SK-N-SH treated with all-trans-retinoic acid at 6 μM for 48 hours (cell line): ENCODE measurements around the gene MMP15.

Experiments used
- ATAC-seq: fragments of 200-7000 bp; cut with Tn5 transposase; 3 replicates; pipeline ENCODE4 v1.9.1; 2020; ENCODE audit warnings: mild to moderate bottlenecking, moderate library complexity
- ARNTL ChIP-seq: fragments of 450-650 bp; formaldehyde crosslinking; IDR thresholded peaks from 2 replicates; pipeline ENCODE4 v1.5.0; 2020; ENCODE audit warnings: low read depth, mild to moderate bottlenecking, moderate library complexity, borderline replicate concordance
- BACH2 ChIP-seq: fragments of 250-450 bp; sonication (Bioruptor Pico); IDR thresholded peaks from 2 replicates; pipeline ENCODE4 v1.9.0; 2021; ENCODE audit warnings: mild to moderate bottlenecking, borderline replicate concordance
- CSDC2 ChIP-seq: fragments of 250-450 bp; sonication (Bioruptor Pico); IDR thresholded peaks from 2 replicates; pipeline ENCODE4 v1.5.0; 2020; ENCODE audit warnings: mild to moderate bottlenecking, moderate library complexity
- ESRRG ChIP-seq: fragments of 250-450 bp; sonication (Bioruptor Pico); IDR thresholded peaks from 2 replicates; pipeline ENCODE4 v1.6.1; 2021; ENCODE audit warnings: mild to moderate bottlenecking
- GLIS3 ChIP-seq: fragments of 250-450 bp; sonication (Bioruptor Pico); IDR thresholded peaks from 2 replicates; pipeline ENCODE4 v1.5.0; 2020; ENCODE audit warnings: mild to moderate bottlenecking, moderate library complexity
- ISL1 ChIP-seq: fragments of 250-450 bp; sonication (Bioruptor Pico); IDR thresholded peaks from 2 replicates; pipeline ENCODE4 v2.1.2; 2022; ENCODE audit warnings: mild to moderate bottlenecking, moderate library complexity
- PPARA ChIP-seq: fragments of 250-450 bp; sonication (Bioruptor Pico); IDR thresholded peaks from 2 replicates; pipeline ENCODE4 v1.5.0; 2020; ENCODE audit warnings: mild to moderate bottlenecking, borderline replicate concordance
- TCF4 ChIP-seq: fragments of 250-450 bp; sonication (Bioruptor Pico); IDR thresholded peaks from 2 replicates; pipeline ENCODE4 v1.8.0; 2021; ENCODE audit warnings: mild to moderate bottlenecking, moderate library complexity, borderline replicate concordance
- TOX ChIP-seq: fragments of 250-450 bp; sonication (Bioruptor Pico); IDR thresholded peaks from 2 replicates; pipeline ENCODE4 v1.8.0; 2021; ENCODE audit warnings: mild to moderate bottlenecking, moderate library complexity, borderline replicate concordance
- ZFP3 ChIP-seq: fragments of 250-450 bp; sonication (Bioruptor Pico); IDR thresholded peaks from 2 replicates; pipeline ENCODE4 v1.5.0; 2020; ENCODE audit warnings: mild to moderate bottlenecking, moderate library complexity
- ZNF565 ChIP-seq: fragments of 450-650 bp; formaldehyde crosslinking; conservative IDR thresholded peaks from 2 replicates; pipeline ENCODE4 v1.5.0; 2020; ENCODE audit warnings: low read depth, mild to moderate bottlenecking, moderate library complexity
- ZNF70 ChIP-seq: fragments of 450-650 bp; formaldehyde crosslinking; IDR thresholded peaks from 2 replicates; pipeline ENCODE4 v1.5.0; 2020; ENCODE audit warnings: mild to moderate bottlenecking, moderate library complexity
- TF ChIP-seq, protein P1 (sequence below): fragments of 250-450 bp; sonication (Bioruptor Pico); IDR thresholded peaks from 2 replicates; pipeline ENCODE4 v1.5.1; 2020; ENCODE audit warnings: low read depth, mild to moderate bottlenecking, moderate library complexity
- TF ChIP-seq, protein P2 (sequence below): fragments of 250-450 bp; sonication (Bioruptor Pico); IDR thresholded peaks from 2 replicates; pipeline ENCODE4 v1.5.0; 2020; ENCODE audit warnings: mild to moderate bottlenecking, moderate library complexity
- TF ChIP-seq, protein P3 (sequence below): fragments of 250-450 bp; sonication (Bioruptor Pico); IDR thresholded peaks from 2 replicates; pipeline ENCODE4 v1.8.0; 2020; ENCODE audit warnings: mild to moderate bottlenecking, moderate library complexity, borderline replicate concordance

Gene MMP15

DNA sequence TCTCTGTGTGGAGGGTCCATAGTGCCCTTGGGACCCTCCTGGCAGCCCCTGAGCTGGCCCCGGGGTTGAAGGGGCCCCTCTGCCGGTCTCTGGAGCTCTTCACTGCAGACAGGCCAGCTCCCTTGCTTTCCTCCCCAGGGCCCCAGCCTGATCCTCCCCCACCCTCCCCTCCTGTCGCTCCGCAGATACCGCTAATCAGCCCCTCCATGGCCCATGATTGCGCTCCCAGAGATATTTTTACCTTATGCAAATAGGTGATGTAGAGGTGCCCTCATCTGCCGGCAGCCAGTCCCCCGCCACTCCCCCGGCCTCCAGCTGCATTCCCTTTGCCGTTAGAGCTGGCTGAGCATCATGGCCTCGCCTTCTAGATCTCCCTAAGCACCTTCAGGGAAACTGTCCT is 9.2 kb downstream of the MMP15 start (continued):
- TF ChIP-seq, protein P1, sequence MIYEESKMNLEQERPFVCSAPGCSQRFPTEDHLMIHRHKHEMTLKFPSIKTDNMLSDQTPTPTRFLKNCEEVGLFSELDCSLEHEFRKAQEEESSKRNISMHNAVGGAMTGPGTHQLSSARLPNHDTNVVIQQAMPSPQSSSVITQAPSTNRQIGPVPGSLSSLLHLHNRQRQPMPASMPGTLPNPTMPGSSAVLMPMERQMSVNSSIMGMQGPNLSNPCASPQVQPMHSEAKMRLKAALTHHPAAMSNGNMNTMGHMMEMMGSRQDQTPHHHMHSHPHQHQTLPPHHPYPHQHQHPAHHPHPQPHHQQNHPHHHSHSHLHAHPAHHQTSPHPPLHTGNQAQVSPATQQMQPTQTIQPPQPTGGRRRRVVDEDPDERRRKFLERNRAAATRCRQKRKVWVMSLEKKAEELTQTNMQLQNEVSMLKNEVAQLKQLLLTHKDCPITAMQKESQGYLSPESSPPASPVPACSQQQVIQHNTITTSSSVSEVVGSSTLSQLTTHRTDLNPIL (CRISPR knock-in tag), result no peak

- TF ChIP-seq ESRRG (CRISPR knock-in tag), result no peak
- TF ChIP-seq, protein P2, sequence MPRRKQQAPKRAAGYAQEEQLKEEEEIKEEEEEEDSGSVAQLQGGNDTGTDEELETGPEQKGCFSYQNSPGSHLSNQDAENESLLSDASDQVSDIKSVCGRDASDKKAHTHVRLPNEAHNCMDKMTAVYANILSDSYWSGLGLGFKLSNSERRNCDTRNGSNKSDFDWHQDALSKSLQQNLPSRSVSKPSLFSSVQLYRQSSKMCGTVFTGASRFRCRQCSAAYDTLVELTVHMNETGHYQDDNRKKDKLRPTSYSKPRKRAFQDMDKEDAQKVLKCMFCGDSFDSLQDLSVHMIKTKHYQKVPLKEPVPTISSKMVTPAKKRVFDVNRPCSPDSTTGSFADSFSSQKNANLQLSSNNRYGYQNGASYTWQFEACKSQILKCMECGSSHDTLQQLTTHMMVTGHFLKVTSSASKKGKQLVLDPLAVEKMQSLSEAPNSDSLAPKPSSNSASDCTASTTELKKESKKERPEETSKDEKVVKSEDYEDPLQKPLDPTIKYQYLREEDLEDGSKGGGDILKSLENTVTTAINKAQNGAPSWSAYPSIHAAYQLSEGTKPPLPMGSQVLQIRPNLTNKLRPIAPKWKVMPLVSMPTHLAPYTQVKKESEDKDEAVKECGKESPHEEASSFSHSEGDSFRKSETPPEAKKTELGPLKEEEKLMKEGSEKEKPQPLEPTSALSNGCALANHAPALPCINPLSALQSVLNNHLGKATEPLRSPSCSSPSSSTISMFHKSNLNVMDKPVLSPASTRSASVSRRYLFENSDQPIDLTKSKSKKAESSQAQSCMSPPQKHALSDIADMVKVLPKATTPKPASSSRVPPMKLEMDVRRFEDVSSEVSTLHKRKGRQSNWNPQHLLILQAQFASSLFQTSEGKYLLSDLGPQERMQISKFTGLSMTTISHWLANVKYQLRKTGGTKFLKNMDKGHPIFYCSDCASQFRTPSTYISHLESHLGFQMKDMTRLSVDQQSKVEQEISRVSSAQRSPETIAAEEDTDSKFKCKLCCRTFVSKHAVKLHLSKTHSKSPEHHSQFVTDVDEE (CRISPR knock-in tag), result no peak
- no peak for TF ChIP-seq TOX (CRISPR knock-in tag)
- TF ChIP-seq ZFP3 (CRISPR knock-in tag), result no peak
- TF ChIP-seq ARNTL, result no peak
- TF ChIP-seq, all 23 proteins: peak for 0
- ATAC-seq, result no peak
These were observed 10.0 kb downstream of the MMP15 start for GRCh38 chr16:58035356-58036170.

DNA sequence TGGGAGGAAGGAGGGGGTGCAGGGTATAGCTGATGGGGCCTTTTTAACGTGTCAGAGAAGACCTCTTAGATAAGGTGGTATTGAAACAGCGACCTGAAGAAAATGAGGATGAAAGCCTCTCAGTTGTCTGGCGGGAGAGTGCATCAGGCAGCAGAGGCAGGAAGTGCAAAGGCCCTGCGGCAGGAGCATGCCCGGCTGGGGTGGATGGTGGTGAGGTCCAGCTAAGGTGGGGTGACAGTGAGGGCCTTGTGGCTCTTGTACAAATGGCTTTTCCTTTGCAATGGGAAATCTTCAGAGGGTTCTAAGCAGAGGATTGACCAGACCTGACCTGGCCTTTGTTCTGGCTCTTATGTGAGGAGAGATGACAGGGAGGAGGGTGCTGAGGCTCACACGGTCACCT is 11.4 kb downstream of the MMP15 start:
- no peak for TF ChIP-seq CSDC2 (CRISPR knock-in tag)
- TF ChIP-seq, protein P3, sequence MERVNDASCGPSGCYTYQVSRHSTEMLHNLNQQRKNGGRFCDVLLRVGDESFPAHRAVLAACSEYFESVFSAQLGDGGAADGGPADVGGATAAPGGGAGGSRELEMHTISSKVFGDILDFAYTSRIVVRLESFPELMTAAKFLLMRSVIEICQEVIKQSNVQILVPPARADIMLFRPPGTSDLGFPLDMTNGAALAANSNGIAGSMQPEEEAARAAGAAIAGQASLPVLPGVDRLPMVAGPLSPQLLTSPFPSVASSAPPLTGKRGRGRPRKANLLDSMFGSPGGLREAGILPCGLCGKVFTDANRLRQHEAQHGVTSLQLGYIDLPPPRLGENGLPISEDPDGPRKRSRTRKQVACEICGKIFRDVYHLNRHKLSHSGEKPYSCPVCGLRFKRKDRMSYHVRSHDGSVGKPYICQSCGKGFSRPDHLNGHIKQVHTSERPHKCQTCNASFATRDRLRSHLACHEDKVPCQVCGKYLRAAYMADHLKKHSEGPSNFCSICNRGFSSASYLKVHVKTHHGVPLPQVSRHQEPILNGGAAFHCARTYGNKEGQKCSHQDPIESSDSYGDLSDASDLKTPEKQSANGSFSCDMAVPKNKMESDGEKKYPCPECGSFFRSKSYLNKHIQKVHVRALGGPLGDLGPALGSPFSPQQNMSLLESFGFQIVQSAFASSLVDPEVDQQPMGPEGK (CRISPR knock-in tag), result no peak
- TF ChIP-seq, protein P1 (CRISPR knock-in tag), result no peak
- TF ChIP-seq, protein P2 (CRISPR knock-in tag), result no peak
- no peak for TF ChIP-seq BACH2 (CRISPR knock-in tag)
- no peak for TF ChIP-seq TCF4 (CRISPR knock-in tag)
- TF ChIP-seq, all 23 proteins: peak for 0
- ATAC-seq, result no peak

- TF ChIP-seq ISL1, result no peak
- TF ChIP-seq ZNF565, result no peak
- no peak for TF ChIP-seq TCF4 (CRISPR knock-in tag)
- no peak for TF ChIP-seq BACH2 (CRISPR knock-in tag)
- TF ChIP-seq ZNF70 (CRISPR knock-in tag), result no peak
- no peak for TF ChIP-seq GLIS3 (CRISPR knock-in tag)
- no peak for TF ChIP-seq TOX (CRISPR knock-in tag)
- TF ChIP-seq PPARA, result no peak
- no peak for ATAC-seq
These were observed 12.0 kb downstream of the MMP15 start for GRCh38 chr16:58037365-58038057.
